Panc1 (cell line): ENCODE measurements around the gene DNAJB8. TPM values are rescaled to one million over a fixed set of nuclear protein-coding genes. Genes with fewer than 3 reads are reported as not detected.

Experiments used
- ATAC-seq: fragments of 200-7000 bp; cut with Tn5 transposase; 2 replicates; pipeline ENCODE4 v1.9.1; 2020; ENCODE audit warnings: mild to moderate bottlenecking, moderate library complexity
- BruUV-seq: library from RNA; stranded (reverse); fragments of 400-500 nt; replicated peaks from 2 replicates; lab custom pipeline; 2021; lab: Mats Ljungman, UMichigan
- CTCF ChIA-PET: fragments of 300-600 bp; sonication (Branson Sonifier 250); formaldehyde crosslinking; loops from one replicate; lab custom pipeline; 2022; ENCODE audit warnings: antibody characterized with exemption; lab: Charles Lee
- POLR2A ChIA-PET: fragments of 300-600 bp; sonication (Branson Sonifier 250); formaldehyde crosslinking; loops from one replicate; lab custom pipeline; 2022; ENCODE audit warnings: antibody characterized with exemption; lab: Charles Lee
- DNase-seq: peaks from one replicate; pipeline ENCODE4 v3.0.0-alpha.2; 2010; ENCODE audit warnings: low read depth, low spot score
- H3K27ac ChIP-seq: 2 replicates; pipeline ENCODE4 v1.5.1; 2011; ENCODE audit warnings: mild to moderate bottlenecking, low read length, inconsistent platforms
- H3K27me3 ChIP-seq: fragments of 200-500 bp; sonication (Bioruptor generic); 2 replicates; pipeline ENCODE4 v1.6.0; 2014; ENCODE audit warnings: low read length, inconsistent platforms; ENCODE audit not compliant: control insufficient read depth, insufficient read depth
- H3K36me3 ChIP-seq: fragments of 200-500 bp; sonication (Bioruptor generic); 2 replicates; pipeline ENCODE4 v1.5.1; 2014; ENCODE audit warnings: inconsistent platforms, mild to moderate bottlenecking, low read length, moderate library complexity; ENCODE audit not compliant: control insufficient read depth, insufficient read depth
- H3K4me1 ChIP-seq: 2 replicates; pipeline ENCODE4 v1.5.1; 2011; ENCODE audit warnings: inconsistent platforms, mild to moderate bottlenecking, low read length, moderate library complexity; ENCODE audit not compliant: control insufficient read depth, insufficient read depth
- H3K4me3 ChIP-seq, 2 experiments: 2 replicates each; pipeline ENCODE4 v1.5.1; 2011 to 2012; ENCODE audit warnings: low read depth in 2 of 2, low read length in 2 of 2, mild to moderate bottlenecking in 2 of 2, inconsistent platforms in 1 of 2, moderate library complexity in 1 of 2
- H3K9me3 ChIP-seq: fragments of 200-500 bp; sonication (Bioruptor generic); 2 replicates; pipeline ENCODE4 v1.5.1; 2014; ENCODE audit warnings: low read depth, mild to moderate bottlenecking, inconsistent platforms, low read length, moderate library complexity; ENCODE audit not compliant: control insufficient read depth, insufficient read depth
- POLR2AphosphoS5 ChIP-seq: IDR thresholded peaks from 2 replicates; pipeline ENCODE4 v1.6.1; 2012; ENCODE audit warnings: mild to moderate bottlenecking, low read depth, low read length, moderate library complexity
- SIN3A ChIP-seq: IDR thresholded peaks from 2 replicates; pipeline ENCODE4 v1.6.1; 2012; ENCODE audit warnings: low read depth, mild to moderate bottlenecking, low read length, moderate library complexity, borderline replicate concordance; ENCODE audit not compliant: insufficient read depth
- in situ Hi-C: cut with HindIII; loops from 2 replicates; pipeline ENCODE4 v1.10.0; 2016; ENCODE audit warnings: low sequenced_read_pairs, low pct_unique_long_range_greater_than_20kb
- intact Hi-C: fragments of 100-400 bp; cut with micrococcal nuclease; formaldehyde crosslinking; loops from one replicate; pipeline ENCODE4 v1.10.0; 2022; ENCODE audit not compliant: unreplicated experiment
- total RNA-seq: library from RNA; stranded (reverse); gene quantifications from one replicate; pipeline ENCODE4 v1.2.1, GENCODE V29; 2021; ENCODE audit not compliant: unreplicated experiment
- TF ChIP-seq, protein P1 (sequence below): fragments of 450-650 bp; IDR thresholded peaks from 2 replicates; pipeline ENCODE4 v1.5.1; 2017; ENCODE audit warnings: mild to moderate bottlenecking

Gene DNAJB8
- total RNA-seq, 1 experiment from 2014 or later = not detected

DNA sequence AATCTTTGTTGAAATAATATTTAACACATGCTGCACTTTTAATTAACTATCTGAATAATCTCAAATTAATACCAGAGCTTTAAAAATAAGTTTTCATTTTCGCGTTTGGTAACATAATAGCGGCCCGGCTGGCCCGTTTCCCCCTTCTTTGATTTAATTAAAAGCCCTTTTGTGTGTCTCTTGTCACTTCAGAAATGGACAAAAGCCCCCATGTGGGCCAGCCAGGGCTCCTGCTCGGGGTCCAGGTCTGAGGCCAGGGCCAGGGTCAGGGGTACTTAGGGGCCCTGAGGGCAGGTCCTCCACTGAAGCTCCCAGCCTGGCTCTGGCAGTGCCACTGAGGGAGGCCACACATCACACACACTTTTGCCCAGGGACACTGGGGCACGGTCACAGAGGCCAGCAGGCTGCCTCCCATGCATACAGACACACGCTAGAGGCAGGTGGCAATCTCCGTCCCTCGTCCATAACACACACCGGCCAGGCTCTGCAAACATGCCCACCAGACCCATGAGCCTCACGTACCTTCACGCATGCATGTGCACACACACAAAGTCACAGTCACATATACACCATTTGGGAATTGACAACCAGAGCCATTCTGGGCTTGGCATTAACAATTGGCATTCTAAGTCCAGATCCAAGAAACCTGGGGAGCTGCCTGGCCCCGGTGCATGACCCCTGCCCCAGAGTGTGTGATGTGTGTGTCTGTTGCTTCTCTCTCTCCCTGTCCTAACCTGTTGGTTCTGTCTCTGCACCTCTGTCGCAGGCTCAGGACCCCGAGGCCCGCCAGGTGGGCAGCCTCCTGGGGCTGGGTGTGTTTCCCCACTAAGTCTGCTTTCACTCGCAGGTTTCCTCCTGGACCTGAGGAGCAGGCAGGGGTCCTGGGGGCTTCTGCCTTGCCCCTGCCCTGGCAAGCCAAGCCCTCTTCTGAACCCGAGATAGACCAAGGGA is 38.5 kb downstream of the DNAJB8 start:
- Histone ChIP-seq H3K9me3 (no peaks in the 10 kb centered on the region), H3K27ac (peak overlapping the region; percentile 25)
- intact Hi-C loops = loop anchor here (2.0 kb wide), 2 partner anchors 75 to 157 kb away; no protein-coding TSS in a partner anchor

GRCh38 chr3:128427175-128427857 is 39.4 kb downstream of the DNAJB8 start:
- POLR2A ChIA-PET = no interaction called here
- TF ChIP-seq SIN3A = no peak
- TF ChIP-seq, protein P1, sequence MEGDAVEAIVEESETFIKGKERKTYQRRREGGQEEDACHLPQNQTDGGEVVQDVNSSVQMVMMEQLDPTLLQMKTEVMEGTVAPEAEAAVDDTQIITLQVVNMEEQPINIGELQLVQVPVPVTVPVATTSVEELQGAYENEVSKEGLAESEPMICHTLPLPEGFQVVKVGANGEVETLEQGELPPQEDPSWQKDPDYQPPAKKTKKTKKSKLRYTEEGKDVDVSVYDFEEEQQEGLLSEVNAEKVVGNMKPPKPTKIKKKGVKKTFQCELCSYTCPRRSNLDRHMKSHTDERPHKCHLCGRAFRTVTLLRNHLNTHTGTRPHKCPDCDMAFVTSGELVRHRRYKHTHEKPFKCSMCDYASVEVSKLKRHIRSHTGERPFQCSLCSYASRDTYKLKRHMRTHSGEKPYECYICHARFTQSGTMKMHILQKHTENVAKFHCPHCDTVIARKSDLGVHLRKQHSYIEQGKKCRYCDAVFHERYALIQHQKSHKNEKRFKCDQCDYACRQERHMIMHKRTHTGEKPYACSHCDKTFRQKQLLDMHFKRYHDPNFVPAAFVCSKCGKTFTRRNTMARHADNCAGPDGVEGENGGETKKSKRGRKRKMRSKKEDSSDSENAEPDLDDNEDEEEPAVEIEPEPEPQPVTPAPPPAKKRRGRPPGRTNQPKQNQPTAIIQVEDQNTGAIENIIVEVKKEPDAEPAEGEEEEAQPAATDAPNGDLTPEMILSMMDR = no peak
- peak overlapping the region; percentile 13; the same call in 1 of the 2 replicates for H3K27ac ChIP-seq
- DNase-seq (no peak), ATAC-seq (no peak)
- intact Hi-C loops (loop anchor here (2.0 kb wide), 2 partner anchors 75 to 157 kb away; no protein-coding TSS in a partner anchor), in situ Hi-C loops (no loop called here)
- CTCF ChIA-PET = interaction anchor here (0.6 to 1.3 kb wide), 5 partner anchors 12 to 121 kb away, joined by 3 to 4 read pairs (median 4); no protein-coding TSS in a partner anchor
- BruUV-seq = no TSS peak
- H3K4me1 ChIP-seq = peaks cover 28% of the 10 kb centered on the region
- no peaks in the 10 kb centered on the region for H3K27me3 ChIP-seq
- no peaks in the 10 kb centered on the region for H3K9me3 ChIP-seq
- no peak overlapping the region for H3K4me3 ChIP-seq
- no peaks in the 10 kb centered on the region for H3K36me3 ChIP-seq

More for the DNA sequence above, 38.5 kb downstream of the DNAJB8 start:
- in situ Hi-C loops = no loop called here
- POLR2A ChIA-PET = no interaction called here
- Histone ChIP-seq H3K4me1 (peaks cover 27% of the 10 kb centered on the region), H3K27me3 (no peaks in the 10 kb centered on the region), H3K4me3 (no peak overlapping the region), H3K36me3 (no peaks in the 10 kb centered on the region)
- ATAC-seq (no peak), DNase-seq (no peak)
- CTCF ChIA-PET = interaction anchor here (0.6 to 1.3 kb wide), 5 partner anchors 11 to 121 kb away, joined by 3 to 4 read pairs (median 4); no protein-coding TSS in a partner anchor
- TF ChIP-seq SIN3A (no peak), POLR2AphosphoS5 (no peak)
- BruUV-seq = no TSS peak

DNA sequence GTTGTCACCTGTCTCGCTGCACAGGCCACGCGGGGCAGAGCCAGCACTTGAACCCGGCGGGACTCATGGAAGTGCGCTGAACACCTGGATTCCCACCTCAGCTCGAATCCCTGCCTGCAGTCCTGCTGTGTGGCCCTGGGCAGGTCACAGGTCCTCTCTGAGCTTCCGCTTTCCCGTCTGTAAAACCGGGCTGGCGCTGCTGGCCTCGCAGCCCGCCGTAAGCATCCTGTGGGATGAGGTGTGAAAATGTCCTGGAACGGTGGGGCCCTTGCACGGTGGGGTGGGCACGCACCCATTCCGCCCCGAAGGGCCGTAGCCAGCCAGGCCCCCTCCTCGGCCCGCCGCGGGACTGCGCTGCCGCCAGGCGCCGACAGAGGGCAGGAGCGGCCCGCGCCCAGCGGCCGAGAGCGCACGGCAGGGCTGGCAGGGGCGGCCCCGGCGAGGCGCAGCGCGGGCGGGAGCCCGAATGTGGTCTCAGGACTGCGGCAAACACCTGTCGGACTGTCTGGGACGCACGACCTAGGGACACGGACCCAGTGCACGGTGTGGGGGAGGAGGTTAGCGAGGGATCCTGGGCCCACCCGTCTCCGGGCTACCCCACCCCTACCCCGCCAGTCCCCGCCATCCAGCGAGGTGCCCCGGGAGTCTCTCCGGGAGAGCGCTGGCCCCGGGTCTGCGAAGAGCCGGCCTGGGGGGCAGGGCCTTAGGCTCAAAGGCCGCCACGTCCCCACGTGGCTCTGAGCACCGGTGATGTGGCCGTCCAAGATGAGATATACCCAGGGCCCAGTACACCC is 40.4 kb downstream of the DNAJB8 start:
- TF ChIP-seq POLR2AphosphoS5 = no peak
- TF ChIP-seq, protein P1 = peak; percentile 100
- CTCF ChIA-PET = interaction anchor here (1.0 to 1.9 kb wide), 5 partner anchors 13 to 73 kb away, joined by 3 to 7 read pairs (median 4); no protein-coding TSS in a partner anchor
- H3K9me3 ChIP-seq = no peaks in the 10 kb centered on the region
- BruUV-seq = no TSS peak
- DNase-seq (no peak), ATAC-seq (peak; percentile 89)
- POLR2A ChIA-PET = no interaction called here
- H3K4me3 ChIP-seq = peak overlapping the region in 1 of 2 experiments; percentile 39; a peak in 1 of 4 replicates
- H3K27me3 ChIP-seq = no peaks in the 10 kb centered on the region
- H3K4me1 ChIP-seq = peaks cover 37% of the 10 kb centered on the region
- intact Hi-C loops = loop anchor here (2.0 kb wide), 2 partner anchors 76 to 158 kb away; no protein-coding TSS in a partner anchor
- in situ Hi-C loops = no loop called here
- H3K36me3 ChIP-seq = no peaks in the 10 kb centered on the region
- H3K27ac ChIP-seq = peak overlapping the region; percentile 65; the same call in 1 of the 2 replicates
